ENCODE results near the gene ITGAL.
"Not testable (repeated sequence)": the region's sequence is repeated elsewhere in the genome, so short reads cannot be mapped to it uniquely, and the experiment has no call there.

Gene ITGAL

DNA sequence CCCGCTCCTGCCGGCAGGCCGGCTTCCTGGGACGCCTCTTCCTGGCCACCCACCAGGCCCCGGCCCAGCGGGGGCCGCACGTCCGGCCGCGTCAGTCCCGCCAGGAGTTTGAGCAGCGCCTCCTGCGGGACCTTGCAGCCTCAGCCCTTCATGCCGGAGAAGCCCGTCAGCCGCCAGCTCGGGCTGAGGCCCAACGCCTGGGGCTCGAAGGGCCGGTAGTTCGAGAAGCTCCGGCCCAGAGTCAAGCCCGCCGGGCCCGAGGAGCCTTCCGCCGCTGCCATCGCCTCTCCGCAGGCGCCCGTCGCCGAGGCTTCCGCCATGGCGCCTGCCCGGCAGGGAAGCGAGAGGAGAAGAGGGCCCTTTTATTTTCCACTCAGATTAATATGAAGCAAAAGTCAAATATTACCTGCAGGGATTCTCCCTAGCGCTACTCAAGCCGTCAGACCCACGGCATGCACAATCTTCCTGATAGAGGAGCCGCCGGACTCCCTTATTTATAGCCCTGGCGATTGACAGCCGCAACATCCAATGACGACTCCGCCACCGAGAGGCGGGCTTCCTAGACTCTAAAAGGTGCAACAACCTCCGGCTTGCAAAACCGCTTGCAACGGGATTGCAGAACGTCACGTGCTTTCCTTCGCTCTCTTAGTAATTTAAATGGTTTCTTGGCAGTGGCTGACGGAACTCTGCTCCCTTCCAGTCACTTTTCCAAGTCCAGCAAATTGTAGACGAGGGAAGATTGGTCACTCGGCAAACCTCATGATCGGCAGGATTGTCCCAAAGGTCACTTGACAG, 26.9 kb upstream of the ITGAL start, which contains the start of gene SEPHS2:
Gene SEPHS2, minus strand, starts transcription at position 467 of the 795 bp plus-strand sequence. Its CDS starts 147 bp downstream, at position 320.
- H3K4me1 Mint-ChIP-seq (ENCODE audit: low read depth): peaks cover 44% of the 10 kb centered on the region

DNA sequence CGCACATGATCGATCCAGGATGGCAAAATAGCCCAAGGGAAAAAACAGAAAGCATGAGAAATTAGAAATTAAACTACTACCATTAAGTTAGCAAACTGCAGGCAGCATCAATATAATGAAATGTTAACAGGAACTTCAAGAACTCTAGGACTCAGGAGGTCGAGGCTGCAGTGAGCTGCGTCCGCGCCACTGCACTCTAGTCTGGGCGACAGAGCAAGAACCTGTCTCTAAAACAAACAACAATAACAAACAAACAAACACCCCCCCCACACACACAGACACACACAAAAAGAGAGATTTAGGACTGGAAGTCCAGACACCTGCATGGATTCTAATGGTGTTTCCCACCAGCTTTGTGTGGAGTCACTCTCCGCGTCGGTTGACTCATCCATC, 26.3 kb upstream of the ITGAL start:
- peak overlapping the region; percentile 80 for H3K4me3 Mint-ChIP-seq
- no peaks in the 10 kb centered on the region for H3K9me3 Mint-ChIP-seq
- peak overlapping the region; percentile 89 for H3K27ac Mint-ChIP-seq
- H3K36me3 Mint-ChIP-seq (ENCODE audit: low read depth): peaks cover 34% of the 10 kb centered on the region
- intact Hi-C loops (cut with micrococcal nuclease): loop anchor here (5.0 to 10.0 kb wide), 2 partner anchors 36 to 159 kb away; no protein-coding TSS in a partner anchor
- H3K4me1 Mint-ChIP-seq (ENCODE audit: low read depth): peaks cover 44% of the 10 kb centered on the region
- no peaks in the 10 kb centered on the region for H3K27me3 Mint-ChIP-seq

More for the DNA sequence above, 26.9 kb upstream of the ITGAL start, which contains the start of gene SEPHS2:
- no peaks in the 10 kb centered on the region for H3K9me3 Mint-ChIP-seq
- peak within 1 kb of the TSS; percentile 89 for H3K27ac Mint-ChIP-seq
- H3K36me3 Mint-ChIP-seq (ENCODE audit: low read depth): peaks cover 34% of the 10 kb centered on the region
- intact Hi-C loops (cut with micrococcal nuclease): loop anchor here (5.0 to 10.0 kb wide), 2 partner anchors 37 to 159 kb away; no protein-coding TSS in a partner anchor
- H3K4me3 Mint-ChIP-seq: peak within 1 kb of the TSS; percentile 80
- no peaks in the 10 kb centered on the region for H3K27me3 Mint-ChIP-seq

DNA sequence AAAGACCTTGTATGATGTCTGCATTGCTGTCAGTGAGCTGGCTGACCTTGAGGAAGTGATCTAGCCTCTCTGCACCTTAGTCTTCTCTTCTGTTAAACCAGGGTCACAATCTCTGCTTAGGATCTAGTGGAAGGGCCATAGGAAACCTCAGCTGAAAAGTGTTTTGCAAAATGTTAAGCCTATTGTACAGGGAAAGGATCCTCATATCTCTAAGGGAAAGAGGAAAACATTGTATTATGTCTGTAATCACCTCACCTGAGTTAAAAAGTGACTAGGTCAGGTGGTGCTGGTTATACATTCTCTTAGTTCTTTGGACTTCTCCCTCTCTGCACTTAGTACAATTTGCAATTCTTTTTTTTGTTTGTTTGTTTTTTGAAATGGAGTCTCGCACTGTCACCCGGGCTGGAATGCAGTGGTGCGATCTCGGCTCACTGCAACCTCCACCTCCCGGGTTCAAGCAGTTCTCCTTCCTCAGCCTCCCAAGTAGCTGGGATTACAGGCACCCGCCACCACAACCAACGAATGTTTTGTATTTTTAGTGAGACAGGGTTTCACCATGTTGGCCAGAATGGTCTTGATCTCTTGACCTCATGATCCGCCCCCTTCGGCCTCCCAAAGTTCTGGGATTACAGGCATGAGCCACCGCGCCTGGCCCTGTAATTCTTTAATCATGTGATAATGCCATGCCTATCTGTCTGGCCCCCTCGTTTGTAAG, 24.9 kb upstream of the ITGAL start:
- H3K36me3 Mint-ChIP-seq (ENCODE audit: low read depth): peaks cover 30% of the 10 kb centered on the region
- intact Hi-C loops (cut with micrococcal nuclease): loop anchor here (2.0 to 10.0 kb wide), 3 partner anchors 35 to 157 kb away; partner anchors contain the start of gene ZNF768
- H3K4me1 Mint-ChIP-seq (ENCODE audit: low read depth): peaks cover 48% of the 10 kb centered on the region
- H3K27ac Mint-ChIP-seq: no peak overlapping the region
- no peaks in the 10 kb centered on the region for H3K27me3 Mint-ChIP-seq
- no peaks in the 10 kb centered on the region for H3K9me3 Mint-ChIP-seq
- no peak overlapping the region for H3K4me3 Mint-ChIP-seq

- no peaks in the 10 kb centered on the region for H3K9me3 Mint-ChIP-seq
- H3K4me1 Mint-ChIP-seq (ENCODE audit: low read depth): peaks cover 43% of the 10 kb centered on the region
- no peak overlapping the region for H3K4me3 Mint-ChIP-seq
- H3K27me3 Mint-ChIP-seq: no peaks in the 10 kb centered on the region
- intact Hi-C loops (cut with micrococcal nuclease): loop anchor here (2.0 to 10.0 kb wide), 3 partner anchors 33 to 156 kb away; partner anchors contain the start of gene ZNF768
- peaks cover 16% of the 10 kb centered on the region for H3K36me3 Mint-ChIP-seq (ENCODE audit: low read depth)
- H3K27ac Mint-ChIP-seq: no peak overlapping the region
These were observed 23.5 kb upstream of the ITGAL start for GRCh38 chr16:30449116-30449435.

- H3K36me3 Mint-ChIP-seq (ENCODE audit: low read depth); H3K27me3 Mint-ChIP-seq; H3K9me3 Mint-ChIP-seq; intact Hi-C loops (cut with micrococcal nuclease): not testable (repeated sequence)
- peaks cover 37% of the 10 kb centered on the region for H3K4me1 Mint-ChIP-seq (ENCODE audit: low read depth)
- peak overlapping the region; percentile 33 for H3K4me3 Mint-ChIP-seq
- peak overlapping the region; percentile 70 for H3K27ac Mint-ChIP-seq
These were observed 19.6 kb upstream of the ITGAL start for GRCh38 chr16:30452709-30453580.

GRCh38 chr16:30456302-30456701, 16.2 kb upstream of the ITGAL start:
- H3K9me3 Mint-ChIP-seq: no peaks in the 10 kb centered on the region
- no peaks in the 10 kb centered on the region for H3K27me3 Mint-ChIP-seq
- no peak overlapping the region for H3K4me3 Mint-ChIP-seq
- intact Hi-C loops (cut with micrococcal nuclease): no loop called here
- peaks cover 52% of the 10 kb centered on the region for H3K4me1 Mint-ChIP-seq (ENCODE audit: low read depth)
- H3K36me3 Mint-ChIP-seq (ENCODE audit: low read depth): no peaks in the 10 kb centered on the region
- peak overlapping the region; percentile 43 for H3K27ac Mint-ChIP-seq

DNA sequence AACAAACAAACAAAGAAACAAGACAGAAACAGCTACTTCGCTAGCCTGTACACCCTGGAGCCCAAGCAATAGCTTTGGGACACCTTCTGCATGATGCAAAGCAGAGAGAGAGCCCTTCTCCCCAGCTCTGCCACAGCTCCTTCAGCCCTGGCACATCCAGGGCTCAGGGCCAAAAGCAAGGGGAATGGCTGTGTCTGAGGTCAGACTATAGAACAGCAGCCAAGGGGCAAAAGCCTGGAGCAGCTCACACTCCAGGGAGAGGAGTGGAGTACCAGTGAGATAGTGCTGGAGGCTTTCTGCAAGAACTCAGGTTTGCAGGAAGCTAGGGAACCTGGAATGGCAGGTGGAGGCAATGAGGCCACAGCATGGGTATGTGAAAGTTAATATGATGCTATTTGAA, 15.3 kb upstream of the ITGAL start:
- H3K27ac Mint-ChIP-seq: peak overlapping the region; percentile 92
- H3K27me3 Mint-ChIP-seq: no peaks in the 10 kb centered on the region
- no peaks in the 10 kb centered on the region for H3K9me3 Mint-ChIP-seq
- peaks cover 60% of the 10 kb centered on the region for H3K4me1 Mint-ChIP-seq (ENCODE audit: low read depth)
- H3K4me3 Mint-ChIP-seq: no peak overlapping the region
- intact Hi-C loops (cut with micrococcal nuclease): no loop called here
- no peaks in the 10 kb centered on the region for H3K36me3 Mint-ChIP-seq (ENCODE audit: low read depth)

- H3K4me3 Mint-ChIP-seq: no peak overlapping the region
- H3K27me3 Mint-ChIP-seq: no peaks in the 10 kb centered on the region
- H3K27ac Mint-ChIP-seq: peak overlapping the region; percentile 92
- H3K9me3 Mint-ChIP-seq: no peaks in the 10 kb centered on the region
- intact Hi-C loops (cut with micrococcal nuclease): loop anchor here (2.0 kb wide), 1 partner anchor 15 kb away; the partner anchor contains the start of gene ITGAL
- H3K4me1 Mint-ChIP-seq (ENCODE audit: low read depth): peaks cover 53% of the 10 kb centered on the region
- no peaks in the 10 kb centered on the region for H3K36me3 Mint-ChIP-seq (ENCODE audit: low read depth)
These were observed 14.6 kb upstream of the ITGAL start for GRCh38 chr16:30457743-30458560.

DNA sequence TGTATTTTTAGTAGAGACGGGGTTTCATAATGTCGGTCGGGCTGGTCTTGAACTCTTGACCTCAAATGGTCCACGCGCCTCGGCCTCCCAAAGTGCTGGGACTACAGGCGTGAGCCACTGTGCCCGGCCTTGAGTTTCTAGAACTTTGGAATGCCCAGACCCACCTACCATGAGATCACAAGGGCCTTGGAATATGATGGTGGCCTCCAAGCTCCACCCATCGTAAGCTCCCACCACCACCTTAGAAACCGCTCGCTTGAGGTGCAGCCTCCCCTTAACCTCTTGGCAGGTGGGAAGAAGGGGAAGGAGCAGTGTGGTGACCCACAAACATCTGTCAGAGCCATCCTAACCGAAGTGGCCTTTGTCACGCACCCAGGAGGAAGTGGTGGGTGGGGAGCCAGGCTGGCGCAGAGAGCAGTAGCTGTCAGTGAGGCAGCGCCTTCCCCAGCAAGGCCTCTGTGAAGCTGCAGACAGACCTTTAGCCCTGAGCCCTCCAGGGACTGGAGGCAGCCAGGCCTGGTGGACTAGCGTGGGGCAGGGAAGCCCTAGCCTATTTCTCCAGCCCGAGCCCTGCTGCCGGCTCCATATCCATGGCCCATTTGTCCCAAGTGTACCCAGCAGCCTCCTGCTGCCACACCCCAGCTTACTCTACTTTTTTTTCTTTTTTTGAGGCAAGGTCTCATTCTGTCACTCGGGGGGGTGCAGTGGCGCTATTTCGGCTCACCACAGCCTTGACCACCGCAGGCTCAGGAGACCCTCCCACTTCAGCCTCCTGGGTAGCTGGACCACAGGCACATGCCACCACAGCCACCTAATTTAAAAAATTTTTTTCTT, 13.8 kb upstream of the ITGAL start:
- intact Hi-C loops (cut with micrococcal nuclease): loop anchor here (2.0 kb wide), 1 partner anchor 14 kb away; the partner anchor contains the start of gene ITGAL
- no peaks in the 10 kb centered on the region for H3K27me3 Mint-ChIP-seq
- peak overlapping the region; percentile 92 for H3K27ac Mint-ChIP-seq
- peaks cover 52% of the 10 kb centered on the region for H3K4me1 Mint-ChIP-seq (ENCODE audit: low read depth)
- peak overlapping the region; percentile 30 for H3K4me3 Mint-ChIP-seq
- H3K9me3 Mint-ChIP-seq: no peaks in the 10 kb centered on the region
- H3K36me3 Mint-ChIP-seq (ENCODE audit: low read depth): no peaks in the 10 kb centered on the region

GRCh38 chr16:30459456-30459855, 13.1 kb upstream of the ITGAL start:
- no peaks in the 10 kb centered on the region for H3K27me3 Mint-ChIP-seq
- H3K4me3 Mint-ChIP-seq: peak overlapping the region; percentile 2
- H3K27ac Mint-ChIP-seq: peak overlapping the region; percentile 92
- no peaks in the 10 kb centered on the region for H3K9me3 Mint-ChIP-seq
- no peaks in the 10 kb centered on the region for H3K36me3 Mint-ChIP-seq (ENCODE audit: low read depth)
- peaks cover 54% of the 10 kb centered on the region for H3K4me1 Mint-ChIP-seq (ENCODE audit: low read depth)
- intact Hi-C loops (cut with micrococcal nuclease): loop anchor here (2.0 kb wide), 1 partner anchor 13 kb away; the partner anchor contains the start of gene ITGAL

GRCh38 chr16:30461426-30461825, 11.1 kb upstream of the ITGAL start:
- H3K36me3 Mint-ChIP-seq (ENCODE audit: low read depth); H3K27me3 Mint-ChIP-seq; intact Hi-C loops (cut with micrococcal nuclease); H3K9me3 Mint-ChIP-seq: not testable (repeated sequence)
- Mint-ChIP-seq H3K4me3 (peak overlapping the region; percentile 52), H3K27ac (peak overlapping the region; percentile 75), H3K4me1 (ENCODE audit: low read depth) (peaks cover 61% of the 10 kb centered on the region)

GRCh38 chr16:30464078-30464477, 8.5 kb upstream of the ITGAL start:
- intact Hi-C loops (cut with micrococcal nuclease): no loop called here
- Mint-ChIP-seq H3K27me3 (no peaks in the 10 kb centered on the region), H3K4me3 (no peak overlapping the region), H3K36me3 (ENCODE audit: low read depth) (no peaks in the 10 kb centered on the region), H3K27ac (peak overlapping the region; percentile 48), H3K4me1 (ENCODE audit: low read depth) (peaks cover 36% of the 10 kb centered on the region), H3K9me3 (no peaks in the 10 kb centered on the region)
